ENCODE measurements around the gene CCDC116. TPM values are rescaled to one million over a fixed set of nuclear protein-coding genes. Genes with fewer than 3 reads are reported as not detected.

Gene CCDC116
- total RNA-seq, 1 experiment from 2014 or later, result 0.11 TPM

DNA sequence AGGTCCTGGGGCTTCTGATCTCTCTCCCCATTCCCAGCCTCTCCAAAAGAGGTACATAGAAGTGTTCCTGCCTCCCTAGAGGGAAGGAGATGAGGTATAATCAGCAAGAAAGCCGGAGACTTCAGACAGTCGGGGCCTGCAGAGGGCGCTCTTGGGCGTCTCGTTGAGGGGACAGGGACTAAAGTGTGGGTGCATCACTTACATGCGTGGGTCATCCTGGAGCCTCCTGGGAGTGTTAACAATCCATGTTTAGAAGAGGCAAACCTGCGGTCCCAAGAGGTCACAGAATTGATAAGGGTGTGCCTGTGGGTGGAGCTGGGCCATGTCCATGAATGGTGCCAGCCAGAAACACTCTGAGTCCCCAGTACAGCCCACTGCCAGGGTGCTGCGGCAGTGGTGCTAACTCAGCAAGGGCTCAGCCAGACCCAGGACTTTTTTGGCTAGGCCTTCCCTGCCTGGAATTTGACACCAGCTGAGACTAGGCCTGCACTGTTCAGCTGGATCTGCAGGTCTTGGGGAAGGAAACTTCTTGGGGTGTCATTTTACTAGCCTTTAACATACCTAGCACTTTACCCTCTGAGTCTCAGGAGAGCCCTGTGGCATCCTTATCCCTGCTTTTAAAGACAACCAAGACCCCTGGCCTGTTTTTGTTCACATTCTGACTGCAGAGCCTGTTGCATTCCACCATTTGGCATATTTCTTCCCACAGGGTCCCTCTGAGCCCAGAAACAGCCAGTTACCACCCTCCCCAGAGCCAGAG lies 8.3 kb upstream of the CCDC116 start:
- Histone ChIP-seq H3K4me1 (ENCODE audit: low read length) (peaks cover 46% of the 10 kb centered on the region), H3K9me2 (replicated peaks; ENCODE audit: insufficient read depth, low read length) (no peaks in the 10 kb centered on the region), H3K4me3 (ENCODE audit: low read length) (no peak overlapping the region), H2AFZ (ENCODE audit: low read length) (no peak overlapping the region), H3K79me2 (ENCODE audit: low read length) (peaks cover 69% of the 10 kb centered on the region), H3K36me3 (ENCODE audit: insufficient read depth, low read length) (peaks cover 21% of the 10 kb centered on the region), H3K27ac (ENCODE audit: low read length) (peak overlapping the region; percentile 55), H4K20me1 (ENCODE audit: insufficient read depth, low read depth, low read length) (peaks cover 36% of the 10 kb centered on the region), H3K4me2 (ENCODE audit: low read depth, low read length, poor library complexity, severe bottlenecking) (no peak overlapping the region), H3K9ac (ENCODE audit: low read length) (no peak overlapping the region), H3K9me3 (ENCODE audit: low read length) (no peaks in the 10 kb centered on the region), H3K27me3 (ENCODE audit: low read length) (no peaks in the 10 kb centered on the region)
- DNase-seq, result peak; percentile 77

- Histone ChIP-seq H2AFZ (ENCODE audit: low read length) (no peak overlapping the region), H3K9ac (ENCODE audit: low read length) (no peak overlapping the region), H3K27ac (ENCODE audit: low read length) (peak overlapping the region; percentile 55), H3K4me3 (ENCODE audit: low read length) (no peak overlapping the region), H3K36me3 (ENCODE audit: insufficient read depth, low read length) (peaks cover 21% of the 10 kb centered on the region), H3K4me1 (ENCODE audit: low read length) (peaks cover 47% of the 10 kb centered on the region), H3K27me3 (ENCODE audit: low read length) (no peaks in the 10 kb centered on the region), H3K4me2 (ENCODE audit: low read depth, low read length, poor library complexity, severe bottlenecking) (no peak overlapping the region), H4K20me1 (ENCODE audit: insufficient read depth, low read depth, low read length) (peaks cover 33% of the 10 kb centered on the region), H3K9me2 (replicated peaks; ENCODE audit: insufficient read depth, low read length) (no peaks in the 10 kb centered on the region), H3K79me2 (ENCODE audit: low read length) (peaks cover 65% of the 10 kb centered on the region), H3K9me3 (ENCODE audit: low read length) (no peaks in the 10 kb centered on the region)
- DNase-seq, result peak; percentile 62
Measured at GRCh38 chr22:21624880-21625791, 7.4 kb upstream of the CCDC116 start.

GRCh38 chr22:21626073-21626734 lies 6.4 kb upstream of the CCDC116 start:
- no peak overlapping the region for H3K4me2 ChIP-seq (ENCODE audit: low read depth, low read length, poor library complexity, severe bottlenecking)
- no peak overlapping the region for H3K9ac ChIP-seq (ENCODE audit: low read length)

DNA sequence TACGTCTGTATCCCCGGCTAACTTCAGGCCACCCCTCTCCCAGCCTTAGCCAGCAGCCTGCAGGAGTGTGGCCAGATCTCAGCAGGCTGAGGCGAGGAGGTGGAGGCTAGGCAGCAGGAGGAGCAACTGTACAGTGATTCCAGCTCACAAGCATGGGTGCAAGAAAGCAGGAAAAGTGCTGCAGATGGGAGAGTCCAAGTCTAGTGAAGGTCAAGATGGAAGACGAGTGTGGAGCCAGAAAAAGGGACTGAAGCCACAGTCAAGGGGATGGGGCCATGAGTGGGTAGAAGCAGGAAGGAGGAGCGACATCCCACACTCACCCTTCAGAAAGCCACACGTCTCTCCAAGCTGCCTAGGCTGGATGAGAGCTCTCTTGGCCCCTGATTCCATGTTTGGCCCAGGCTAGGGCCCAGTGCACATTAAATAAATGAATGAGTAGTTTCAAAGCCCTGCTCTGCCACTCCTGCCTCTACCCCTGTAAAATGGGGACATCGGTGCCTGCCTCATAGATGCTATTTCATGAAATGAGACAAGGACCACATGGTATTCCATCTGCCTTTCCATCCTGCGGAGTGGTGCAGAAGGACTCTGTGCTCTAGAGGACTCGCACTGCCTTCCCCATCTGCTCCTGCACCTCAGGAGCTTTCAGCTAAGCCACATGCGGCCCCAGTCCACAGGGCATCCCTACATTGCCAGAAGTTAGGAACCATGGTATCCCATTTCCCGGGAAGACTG lies 5.7 kb upstream of the CCDC116 start:
- Histone ChIP-seq H3K79me2 (ENCODE audit: low read length) (peaks cover 53% of the 10 kb centered on the region), H3K4me1 (ENCODE audit: low read length) (peaks cover 52% of the 10 kb centered on the region), H4K20me1 (ENCODE audit: insufficient read depth, low read depth, low read length) (peaks cover 23% of the 10 kb centered on the region), H3K27ac (ENCODE audit: low read length) (no peak overlapping the region), H3K9me3 (ENCODE audit: low read length) (no peaks in the 10 kb centered on the region), H3K27me3 (ENCODE audit: low read length) (no peaks in the 10 kb centered on the region), H3K9me2 (replicated peaks; ENCODE audit: insufficient read depth, low read length) (no peaks in the 10 kb centered on the region), H3K36me3 (ENCODE audit: insufficient read depth, low read length) (peaks cover 21% of the 10 kb centered on the region), H3K4me3 (ENCODE audit: low read length) (no peak overlapping the region), H3K4me2 (ENCODE audit: low read depth, low read length, poor library complexity, severe bottlenecking) (peak overlapping the region; percentile 6), H2AFZ (ENCODE audit: low read length) (no peak overlapping the region), H3K9ac (ENCODE audit: low read length) (0 out of 2 replicates have a peak overlapping the region, but pooled peaks have one; percentile 1)
- DNase-seq, result no peak

More at GRCh38 chr22:21626073-21626734, 6.4 kb upstream of the CCDC116 start:
- Histone ChIP-seq H3K36me3 (ENCODE audit: insufficient read depth, low read length) (peaks cover 21% of the 10 kb centered on the region), H3K4me3 (ENCODE audit: low read length) (no peak overlapping the region), H3K9me2 (replicated peaks; ENCODE audit: insufficient read depth, low read length) (no peaks in the 10 kb centered on the region), H2AFZ (ENCODE audit: low read length) (no peak overlapping the region), H3K27me3 (ENCODE audit: low read length) (no peaks in the 10 kb centered on the region), H3K27ac (ENCODE audit: low read length) (no peak overlapping the region), H3K4me1 (ENCODE audit: low read length) (peaks cover 52% of the 10 kb centered on the region), H4K20me1 (ENCODE audit: insufficient read depth, low read depth, low read length) (peaks cover 24% of the 10 kb centered on the region), H3K9me3 (ENCODE audit: low read length) (no peaks in the 10 kb centered on the region), H3K79me2 (ENCODE audit: low read length) (peaks cover 55% of the 10 kb centered on the region)
- DNase-seq, result peak; percentile 43

- Histone ChIP-seq H3K79me2 (ENCODE audit: low read length) (peaks cover 39% of the 10 kb centered on the region), H3K9me3 (ENCODE audit: low read length) (no peaks in the 10 kb centered on the region), H4K20me1 (ENCODE audit: insufficient read depth, low read depth, low read length) (peaks cover 16% of the 10 kb centered on the region), H3K4me3 (ENCODE audit: low read length) (peak overlapping the region; percentile 85), H3K4me1 (ENCODE audit: low read length) (peaks cover 52% of the 10 kb centered on the region), H3K27me3 (ENCODE audit: low read length) (no peaks in the 10 kb centered on the region), H3K27ac (ENCODE audit: low read length) (peak overlapping the region; percentile 89; the same call in 1 of the 2 replicates), H3K9me2 (replicated peaks; ENCODE audit: insufficient read depth, low read length) (no peaks in the 10 kb centered on the region), H2AFZ (ENCODE audit: low read length) (no peak overlapping the region), H3K36me3 (ENCODE audit: insufficient read depth, low read length) (peaks cover 16% of the 10 kb centered on the region), H3K4me2 (ENCODE audit: low read depth, low read length, poor library complexity, severe bottlenecking) (peak overlapping the region; percentile 77), H3K9ac (ENCODE audit: low read length) (peak overlapping the region; percentile 96)
- DNase-seq, result no peak
Measured at GRCh38 chr22:21628386-21629254, 3.9 kb upstream of the CCDC116 start.

DNA sequence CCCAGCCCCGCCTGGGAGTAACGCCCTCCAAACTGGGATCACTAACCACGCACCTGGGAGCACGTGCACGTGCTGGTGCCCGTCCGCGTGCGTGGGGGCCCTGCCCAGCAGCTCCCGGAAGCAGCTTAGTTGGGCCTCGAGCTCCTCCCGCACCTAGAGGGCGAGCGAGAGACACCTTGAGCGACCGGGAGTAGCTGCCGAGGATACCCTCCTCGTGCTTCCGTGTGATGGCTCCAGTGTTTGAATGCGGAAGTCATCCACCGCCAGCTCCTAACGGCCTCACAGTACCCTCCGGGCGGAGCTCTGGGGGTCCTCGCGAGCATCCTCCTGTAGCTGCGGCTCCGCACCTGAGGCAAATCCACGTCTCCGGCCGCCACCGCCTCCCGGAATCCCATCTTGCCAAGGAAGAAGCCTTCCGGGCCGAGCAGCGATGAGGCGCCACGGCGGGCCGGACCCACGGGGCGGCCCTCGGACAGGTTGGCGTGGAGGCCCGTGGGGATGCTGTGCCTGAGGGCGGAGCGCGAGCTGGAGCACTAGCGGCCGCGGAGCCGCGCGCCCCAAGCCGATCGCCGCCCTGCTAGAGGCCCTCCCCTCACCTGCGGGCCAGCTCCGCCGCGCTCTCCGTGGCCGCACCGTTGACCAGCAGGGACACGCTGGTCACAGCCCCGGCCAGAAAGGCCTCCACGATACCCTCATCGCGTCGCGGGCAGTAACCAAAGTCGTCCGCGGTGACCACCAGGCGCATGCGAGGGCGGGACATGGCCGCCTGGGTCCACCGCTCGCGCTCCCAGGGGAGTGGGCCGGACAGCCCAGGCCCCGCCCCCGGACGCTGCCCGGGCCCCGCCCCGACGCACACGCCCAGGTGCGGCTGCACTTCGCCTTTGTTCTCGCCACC lies 3.1 kb upstream of the CCDC116 start, which contains the start of gene YDJC:
Gene YDJC, minus strand, starts transcription at position 768 of the 895 bp plus-strand sequence. Its CDS starts 8 bp downstream, at position 760.
- Histone ChIP-seq H2AFZ (ENCODE audit: low read length) (no peak within 1 kb of the TSS), H3K4me3 (ENCODE audit: low read length) (peak within 1 kb of the TSS; percentile 85), H3K4me2 (ENCODE audit: low read depth, low read length, poor library complexity, severe bottlenecking) (peak within 1 kb of the TSS; percentile 77), H3K4me1 (ENCODE audit: low read length) (peaks cover 49% of the 10 kb centered on the region), H3K27me3 (ENCODE audit: low read length) (no peaks in the 10 kb centered on the region), H3K9ac (ENCODE audit: low read length) (peak within 1 kb of the TSS; percentile 96), H3K9me3 (ENCODE audit: low read length) (no peaks in the 10 kb centered on the region), H3K9me2 (replicated peaks; ENCODE audit: insufficient read depth, low read length) (no peaks in the 10 kb centered on the region), H3K36me3 (ENCODE audit: insufficient read depth, low read length) (peaks cover 16% of the 10 kb centered on the region), H3K79me2 (ENCODE audit: low read length) (peaks cover 35% of the 10 kb centered on the region), H4K20me1 (ENCODE audit: insufficient read depth, low read depth, low read length) (peaks cover 7% of the 10 kb centered on the region; the same call in 1 of the 2 replicates), H3K27ac (ENCODE audit: low read length) (peak within 1 kb of the TSS; percentile 89)
- peak; percentile 99 for DNase-seq
